Measurements from ENCODE around the gene SLC47A2. TPM values are rescaled to one million over a fixed set of nuclear protein-coding genes. Genes with fewer than 3 reads are reported as not detected.

Gene SLC47A2
- total and polyA plus RNA-seq, 9 of the 15 experiments (the other 6 are each of a cell fraction or from before 2014, with no cell fraction given), result not detected

- Histone ChIP-seq H3K9me1 (ENCODE audit: control insufficient read depth, insufficient read depth, low read length) (no peaks in the 10 kb centered on the region), H3K4me1 (replicated peaks in 1 of 2; ENCODE audit: control insufficient read depth in 2 of 2, insufficient read depth in 2 of 2, low read length in 2 of 2) (peaks cover 0 to 6% of the 10 kb centered on the region in 2 experiments; a peak in 2 of 5 replicates), H3K27me3 (ENCODE audit: control insufficient read depth in 2 of 2, insufficient read depth in 2 of 2, low read length in 2 of 2) (peaks cover 0 to 47% of the 10 kb centered on the region in 2 experiments; a peak in 2 of 5 replicates), H3K79me2 (ENCODE audit: control insufficient read depth, insufficient read depth, low read length) (no peaks in the 10 kb centered on the region), H3K4me3 (no peak overlapping the region), H3K27ac (ENCODE audit: extremely low read depth, low read depth, low read length) (no peak overlapping the region), H4K20me1 (replicated peaks; ENCODE audit: control insufficient read depth, insufficient read depth, low read length) (no peaks in the 10 kb centered on the region), H3K9ac (ENCODE audit: insufficient read depth in 1 of 2, low read depth in 2 of 2, low read length in 2 of 2) (no peak overlapping the region), H2AFZ (ENCODE audit: low read depth, low read length) (no peak overlapping the region), H3K36me3 (ENCODE audit: control insufficient read depth, insufficient read depth, low read length) (no peaks in the 10 kb centered on the region), H3K9me3 (replicated peaks; ENCODE audit: control insufficient read depth, insufficient read depth, low read depth, low read length) (no peaks in the 10 kb centered on the region), H3K4me2 (ENCODE audit: insufficient read depth, low read length) (no peak overlapping the region)
- in situ Hi-C loops (cut with MboI), result no loop called here
- intact Hi-C loops (cut with micrococcal nuclease), result no loop called here
- POLR2A ChIA-PET, result no interaction called here
- FAIRE-seq (no peak), DNase-seq (ENCODE audit: extremely low read depth in 1 of 4, low spot score in 3 of 4) (no peak), ATAC-seq (no peak; the same call in 2 of the 3 replicates)
- TF ChIP-seq L3MBTL2 (IDR thresholded peaks at IDR 0.05) (0 out of 2 replicates have a peak, but pooled peaks have one; percentile 10), HDGF (IDR thresholded peaks at IDR 0.05) (no peak), BMI1 (IDR thresholded peaks at IDR 0.05; ENCODE audit: low read length) (no peak), ZMIZ1 (IDR thresholded peaks at IDR 0.05; ENCODE audit: low read depth in 2 of 2, low read length in 2 of 2) (no peak)
- WGBS (ENCODE audit: insufficient coverage, low coverage, missing lambda C conversion rate), result 5% methylated on average over 20 of the region's 28 CpGs
- BruUV-seq (replicated peaks), result no TSS peak
- CTCF ChIA-PET (ENCODE audit: low intra/inter-chr PET ratio), result no interaction called here
Observed at GRCh38 chr17:19713901-19714361, 2.5 kb downstream of the SLC47A2 start.
